Measurements from ENCODE around the gene MORF4L1. TPM values are rescaled to one million over a fixed set of nuclear protein-coding genes. Genes with fewer than 3 reads are reported as not detected.
"Not testable (repeated sequence)": the region's sequence is repeated elsewhere in the genome, so short reads cannot be mapped to it uniquely, and the experiment has no call there.

Gene MORF4L1
- total RNA-seq, 1 experiment from 2014 or later, result 216 TPM

DNA sequence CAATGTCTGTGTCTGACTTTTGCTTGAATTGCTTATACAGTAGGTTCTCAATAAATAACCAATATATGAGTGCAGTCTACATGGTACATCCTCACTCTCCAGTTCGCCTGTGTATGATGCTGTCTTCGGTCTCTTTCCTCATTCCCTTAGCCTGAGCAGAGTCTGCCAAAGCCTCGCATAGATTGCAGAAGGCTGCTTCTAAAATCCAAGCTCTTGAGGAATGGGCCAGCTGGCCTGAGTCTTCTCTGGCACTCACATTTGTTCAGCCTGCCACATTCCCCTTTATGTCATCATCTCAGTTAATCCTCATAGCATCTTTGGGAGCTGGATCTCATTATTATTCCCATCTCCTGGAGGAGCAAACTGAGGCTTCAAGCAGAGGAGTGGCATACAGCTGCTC lies 34.2 kb upstream of the MORF4L1 start:
- BruUV-seq (replicated peaks), result no TSS peak
- no peaks in the 10 kb centered on the region for H4K20me1 ChIP-seq (ENCODE audit: low read length)
- no peaks in the 10 kb centered on the region for H3K36me3 ChIP-seq (ENCODE audit: low read depth, low read length)
- no peaks in the 10 kb centered on the region for H3K27me3 ChIP-seq (ENCODE audit: low read length)
- no peak overlapping the region for H3K4me3 ChIP-seq (ENCODE audit: low read length)
- H3K79me2 ChIP-seq (ENCODE audit: low read length), result no peaks in the 10 kb centered on the region
- H3K9ac ChIP-seq (ENCODE audit: low read length), result no peak overlapping the region
- ChIA-PET CTCF (no interaction called here), POLR2A (ENCODE audit: unreplicated experiment) (no interaction called here)
- intact Hi-C loops (cut with micrococcal nuclease), result no loop called here
- no peaks in the 10 kb centered on the region for H3K9me2 ChIP-seq (replicated peaks; ENCODE audit: low read length)
- no peak overlapping the region for H2AFZ ChIP-seq (ENCODE audit: low read length)
- H3K4me1 ChIP-seq (ENCODE audit: insufficient read depth, low read length), result no peaks in the 10 kb centered on the region
- TF ChIP-seq, protein P1, sequence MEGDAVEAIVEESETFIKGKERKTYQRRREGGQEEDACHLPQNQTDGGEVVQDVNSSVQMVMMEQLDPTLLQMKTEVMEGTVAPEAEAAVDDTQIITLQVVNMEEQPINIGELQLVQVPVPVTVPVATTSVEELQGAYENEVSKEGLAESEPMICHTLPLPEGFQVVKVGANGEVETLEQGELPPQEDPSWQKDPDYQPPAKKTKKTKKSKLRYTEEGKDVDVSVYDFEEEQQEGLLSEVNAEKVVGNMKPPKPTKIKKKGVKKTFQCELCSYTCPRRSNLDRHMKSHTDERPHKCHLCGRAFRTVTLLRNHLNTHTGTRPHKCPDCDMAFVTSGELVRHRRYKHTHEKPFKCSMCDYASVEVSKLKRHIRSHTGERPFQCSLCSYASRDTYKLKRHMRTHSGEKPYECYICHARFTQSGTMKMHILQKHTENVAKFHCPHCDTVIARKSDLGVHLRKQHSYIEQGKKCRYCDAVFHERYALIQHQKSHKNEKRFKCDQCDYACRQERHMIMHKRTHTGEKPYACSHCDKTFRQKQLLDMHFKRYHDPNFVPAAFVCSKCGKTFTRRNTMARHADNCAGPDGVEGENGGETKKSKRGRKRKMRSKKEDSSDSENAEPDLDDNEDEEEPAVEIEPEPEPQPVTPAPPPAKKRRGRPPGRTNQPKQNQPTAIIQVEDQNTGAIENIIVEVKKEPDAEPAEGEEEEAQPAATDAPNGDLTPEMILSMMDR (conservative IDR thresholded peaks at IDR 0.05; ENCODE audit: low read depth, low read length), result no peak
- no peak for TF ChIP-seq EZH2 (IDR thresholded peaks at IDR 0.05; ENCODE audit: low read length, unreplicated experiment)
- no peak for TF ChIP-seq EZH2phosphoT487 (IDR thresholded peaks at IDR 0.05; ENCODE audit: borderline replicate concordance, low read length)
- H3K4me2 ChIP-seq (ENCODE audit: low read length), result no peak overlapping the region
- H3F3A ChIP-seq (ENCODE audit: low read length, unreplicated experiment), result no peaks in the 10 kb centered on the region
- no peak overlapping the region for H3K27ac ChIP-seq (ENCODE audit: low read length)
- H3K9me3 ChIP-seq (ENCODE audit: low read length), result no peaks in the 10 kb centered on the region
- ATAC-seq, result no peak
- no peak for DNase-seq

DNA sequence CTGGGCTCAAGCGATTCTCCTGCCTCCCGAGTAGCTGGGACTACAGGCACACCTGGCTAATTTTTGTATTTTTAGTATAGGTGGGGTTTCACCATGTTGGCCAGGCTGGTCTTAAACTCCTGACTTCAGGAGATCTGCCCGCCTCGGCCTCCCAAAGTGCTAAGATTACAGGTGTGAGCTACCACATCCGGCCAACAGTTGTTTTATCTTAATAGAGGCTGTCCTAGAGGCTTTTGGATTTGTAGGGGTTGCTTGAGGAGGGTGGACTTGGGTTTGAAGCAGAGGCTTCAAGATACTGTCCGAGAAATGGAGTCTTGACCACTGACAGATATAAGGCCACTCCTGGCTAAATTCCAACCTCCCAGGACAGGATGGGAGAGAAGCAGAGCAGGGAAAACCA lies 33.5 kb upstream of the MORF4L1 start:
- H3K4me2 ChIP-seq (ENCODE audit: low read length); H3K36me3 ChIP-seq (ENCODE audit: low read depth, low read length); H3K4me1 ChIP-seq (ENCODE audit: insufficient read depth, low read length); CTCF ChIA-PET; H2AFZ ChIP-seq (ENCODE audit: low read length); BruUV-seq (replicated peaks); H4K20me1 ChIP-seq (ENCODE audit: low read length); H3K27ac ChIP-seq (ENCODE audit: low read length); intact Hi-C loops (cut with micrococcal nuclease); ATAC-seq; H3K9ac ChIP-seq (ENCODE audit: low read length); H3K9me3 ChIP-seq (ENCODE audit: low read length); H3K79me2 ChIP-seq (ENCODE audit: low read length); H3K27me3 ChIP-seq (ENCODE audit: low read length); H3K9me2 ChIP-seq (replicated peaks; ENCODE audit: low read length); H3K4me3 ChIP-seq (ENCODE audit: low read length); POLR2A ChIA-PET (ENCODE audit: unreplicated experiment); DNase-seq; H3F3A ChIP-seq (ENCODE audit: low read length, unreplicated experiment): not testable (repeated sequence)

DNA sequence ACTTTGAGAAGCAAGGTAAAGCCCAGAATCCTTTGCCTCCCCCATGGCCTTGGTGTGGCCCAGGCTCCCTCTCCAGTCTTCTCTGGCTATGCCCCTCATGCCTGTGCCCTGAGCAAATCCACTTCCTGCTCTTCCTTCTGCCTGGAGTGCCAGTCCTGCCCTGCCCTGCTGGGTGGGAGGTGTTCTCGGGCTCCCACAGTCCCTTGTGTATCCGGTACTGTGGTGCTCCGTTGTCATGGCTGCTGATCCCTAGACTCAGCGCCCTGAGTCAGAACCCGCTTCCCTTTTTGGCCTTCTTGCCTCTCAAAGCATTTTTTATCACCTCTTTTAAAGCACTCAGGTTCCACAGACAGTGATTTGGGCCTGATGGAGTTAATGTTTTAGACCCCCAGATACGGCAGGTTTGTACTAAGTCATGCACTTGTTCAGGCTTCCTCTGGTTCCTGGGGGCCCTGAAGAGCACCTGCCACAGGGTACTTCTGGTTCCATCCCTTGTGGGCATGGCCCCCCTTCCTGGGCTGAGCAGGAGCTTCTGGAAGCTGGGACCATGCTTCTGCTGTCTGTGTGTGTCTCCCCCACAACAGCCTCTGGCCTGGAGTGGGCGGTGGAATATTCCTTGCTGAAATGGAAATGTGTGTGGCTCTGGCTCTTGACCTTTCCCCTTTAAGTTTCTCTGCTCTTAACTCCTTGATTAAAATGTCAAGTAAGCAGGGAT lies 31.9 kb upstream of the MORF4L1 start:
- no peaks in the 10 kb centered on the region for H3K9me2 ChIP-seq (replicated peaks; ENCODE audit: low read length)
- no peaks in the 10 kb centered on the region for H3K27me3 ChIP-seq (ENCODE audit: low read length)
- H3K4me3 ChIP-seq (ENCODE audit: low read length), result no peak overlapping the region
- H3K4me1 ChIP-seq (ENCODE audit: insufficient read depth, low read length), result no peaks in the 10 kb centered on the region
- H4K20me1 ChIP-seq (ENCODE audit: low read length), result no peaks in the 10 kb centered on the region
- CTCF ChIA-PET, result no interaction called here
- H3K9ac ChIP-seq (ENCODE audit: low read length), result no peak overlapping the region
- POLR2A ChIA-PET (ENCODE audit: unreplicated experiment), result no interaction called here
- H3K36me3 ChIP-seq (ENCODE audit: low read depth, low read length), result no peaks in the 10 kb centered on the region
- TF ChIP-seq EZH2phosphoT487 (IDR thresholded peaks at IDR 0.05; ENCODE audit: borderline replicate concordance, low read length), result no peak
- TF ChIP-seq, protein P1 (conservative IDR thresholded peaks at IDR 0.05; ENCODE audit: low read depth, low read length), result no peak
- no peak for TF ChIP-seq EZH2 (IDR thresholded peaks at IDR 0.05; ENCODE audit: low read length, unreplicated experiment)
- intact Hi-C loops (cut with micrococcal nuclease), result no loop called here
- ATAC-seq (no peak), DNase-seq (no peak)
- no peak overlapping the region for H3K27ac ChIP-seq (ENCODE audit: low read length)
- H3K4me2 ChIP-seq (ENCODE audit: low read length), result no peak overlapping the region
- no peaks in the 10 kb centered on the region for H3F3A ChIP-seq (ENCODE audit: low read length, unreplicated experiment)
- no peaks in the 10 kb centered on the region for H3K9me3 ChIP-seq (ENCODE audit: low read length)
- BruUV-seq (replicated peaks), result no TSS peak
- H2AFZ ChIP-seq (ENCODE audit: low read length), result no peak overlapping the region
- no peaks in the 10 kb centered on the region for H3K79me2 ChIP-seq (ENCODE audit: low read length)
